Stimulated activated CD4-positive, alpha-beta T cell treated with anti-CD3 and anti-CD28 coated beads, Interleukin-1b, Interleukin-23, amount 100 ng/mL, for 48 hours (primary cell): ENCODE measurements around the gene KPNA5.
"Not testable (repeated sequence)": the region's sequence is repeated elsewhere in the genome, so short reads cannot be mapped to it uniquely, and the experiment has no call there.

Experiments
- DNase-seq: peaks from one replicate; pipeline ENCODE4 v3.0.0-alpha.2; 2020

KPNA5 gene

GRCh38 chr6:116680880-116681672, at the start of gene KPNA5:
Gene KPNA5 (plus strand): TSS chr6:116681211. CDS start chr6:116681335, 124 bp downstream.
- DNase-seq: peak; percentile 94

GRCh38 chr6:116631379-116631990, 49.5 kb upstream of the KPNA5 start:
- no peak for DNase-seq

- no peak for DNase-seq
These were observed 47.3 kb upstream of the KPNA5 start for GRCh38 chr6:116633685-116634084.

- no peak for DNase-seq
These were observed 32.9 kb upstream of the KPNA5 start for GRCh38 chr6:116648156-116648555.

- no peak for DNase-seq
These were observed 31.9 kb upstream of the KPNA5 start for GRCh38 chr6:116649129-116649528.

GRCh38 chr6:116651916-116652315, 29.1 kb upstream of the KPNA5 start:
- DNase-seq: no peak

- no peak for DNase-seq
These were observed 19.4 kb upstream of the KPNA5 start for GRCh38 chr6:116661594-116661993.

DNA sequence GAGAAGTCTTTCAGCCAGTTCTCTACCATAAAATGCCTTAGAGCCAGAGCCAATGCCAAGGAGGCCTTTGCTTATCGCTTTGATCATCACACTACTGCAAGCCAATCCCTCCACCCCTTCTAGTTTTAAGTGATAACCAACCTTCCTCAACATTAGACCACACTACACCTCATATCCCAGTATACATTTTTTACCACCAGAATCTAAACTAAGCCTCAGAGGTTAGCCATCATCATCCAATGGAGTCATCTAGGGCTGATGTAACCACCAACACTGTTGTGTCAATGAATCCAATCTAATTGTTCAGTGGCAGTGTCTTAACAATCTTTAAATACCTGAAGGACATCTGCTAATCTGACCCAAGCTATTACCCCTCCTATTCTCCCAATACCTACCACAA, 18.8 kb upstream of the KPNA5 start:
- no peak for DNase-seq

- DNase-seq: no peak
These were observed 17.7 kb upstream of the KPNA5 start for GRCh38 chr6:116663308-116663707.

GRCh38 chr6:116664169-116664568, 16.8 kb upstream of the KPNA5 start:
- not testable (repeated sequence) for DNase-seq

GRCh38 chr6:116665464-116665863, 15.5 kb upstream of the KPNA5 start:
- no peak for DNase-seq

- no peak for DNase-seq
These were observed 14.1 kb upstream of the KPNA5 start for GRCh38 chr6:116666869-116667268.

DNA sequence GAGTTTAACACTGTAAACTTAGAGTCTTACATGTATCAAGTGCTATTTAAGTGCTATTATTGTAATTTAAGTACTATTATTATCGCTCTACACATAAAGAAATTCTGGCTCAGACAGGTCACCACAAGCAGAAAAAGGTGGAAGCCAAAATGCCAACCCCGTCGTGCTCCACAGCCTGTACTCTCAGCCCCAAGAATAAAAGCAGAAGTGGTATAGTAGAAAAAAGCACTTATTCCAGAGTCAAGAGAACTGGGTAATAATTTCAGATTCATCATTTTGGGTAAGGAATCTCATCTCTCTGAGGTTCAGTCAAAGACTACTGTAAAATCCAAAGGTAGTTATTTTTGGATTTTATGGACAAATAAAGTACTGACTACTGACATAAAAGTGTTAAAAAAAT, 13.4 kb upstream of the KPNA5 start:
- DNase-seq: no peak

DNA sequence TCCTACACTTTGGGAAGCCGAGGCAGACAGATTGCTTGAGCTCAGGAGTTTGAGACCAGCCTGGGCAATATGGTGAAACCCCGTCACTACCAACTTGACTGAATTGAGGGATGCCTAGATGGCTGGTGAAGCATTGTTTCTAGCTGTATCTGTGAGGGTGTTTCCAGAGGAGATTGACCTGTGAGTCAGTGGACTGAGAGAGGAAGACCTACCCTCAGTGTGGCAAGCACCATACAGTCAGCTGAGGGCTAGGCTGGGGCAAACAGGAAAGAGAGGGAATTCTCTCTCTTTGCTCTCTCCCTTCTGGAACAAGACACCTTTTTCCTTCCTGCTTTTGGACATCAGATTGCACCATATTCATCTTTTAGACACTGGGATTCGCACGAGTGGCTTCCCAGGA, 8.7 kb upstream of the KPNA5 start:
- no peak for DNase-seq

DNA sequence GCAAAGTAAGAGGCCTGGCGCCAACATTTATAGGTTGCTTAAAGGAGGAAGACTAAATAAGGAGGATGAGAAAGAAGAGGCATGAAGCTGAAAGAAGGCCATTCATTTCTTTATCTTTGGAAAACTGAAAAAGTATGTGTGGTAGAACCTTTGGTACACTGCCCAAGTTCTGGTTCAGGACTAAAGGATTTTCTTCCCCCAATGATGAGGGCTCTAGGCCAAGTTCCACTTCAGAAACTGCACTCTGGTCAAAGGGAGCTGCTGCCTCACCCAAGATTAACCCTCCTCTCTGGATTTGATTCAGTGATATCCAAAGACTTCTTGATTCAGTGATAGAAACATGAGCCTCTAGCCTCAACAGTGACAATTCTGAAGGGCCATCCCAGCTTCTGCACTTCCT, 5.0 kb upstream of the KPNA5 start:
- DNase-seq: no peak

- peak; percentile 19 for DNase-seq
These were observed 1.3 kb downstream of the KPNA5 start for GRCh38 chr6:116682334-116682712.

GRCh38 chr6:116685437-116685993, 4.5 kb downstream of the KPNA5 start:
- DNase-seq: no peak

- DNase-seq: not testable (repeated sequence)
These were observed 5.6 kb downstream of the KPNA5 start for GRCh38 chr6:116686475-116687101.

DNA sequence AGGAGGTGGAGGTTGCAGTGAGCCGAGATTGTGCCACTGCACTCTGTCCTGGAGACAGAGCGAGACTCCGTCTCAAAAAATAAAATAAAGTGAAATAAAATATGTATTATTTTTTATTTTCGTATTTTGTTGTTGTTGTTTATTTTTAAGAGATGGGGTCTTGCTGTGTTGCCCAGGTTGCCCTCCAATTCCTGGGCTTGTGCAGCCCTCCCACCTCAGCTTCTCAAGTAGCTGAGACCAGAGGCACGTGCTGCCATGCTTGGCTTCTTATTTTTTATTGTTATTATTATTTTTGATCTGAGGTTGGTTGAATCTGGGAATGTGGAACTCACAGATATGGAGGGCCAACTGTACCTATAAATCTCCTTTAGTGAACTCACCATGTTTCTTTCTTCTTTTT, 10.1 kb downstream of the KPNA5 start:
- DNase-seq: no peak

DNA sequence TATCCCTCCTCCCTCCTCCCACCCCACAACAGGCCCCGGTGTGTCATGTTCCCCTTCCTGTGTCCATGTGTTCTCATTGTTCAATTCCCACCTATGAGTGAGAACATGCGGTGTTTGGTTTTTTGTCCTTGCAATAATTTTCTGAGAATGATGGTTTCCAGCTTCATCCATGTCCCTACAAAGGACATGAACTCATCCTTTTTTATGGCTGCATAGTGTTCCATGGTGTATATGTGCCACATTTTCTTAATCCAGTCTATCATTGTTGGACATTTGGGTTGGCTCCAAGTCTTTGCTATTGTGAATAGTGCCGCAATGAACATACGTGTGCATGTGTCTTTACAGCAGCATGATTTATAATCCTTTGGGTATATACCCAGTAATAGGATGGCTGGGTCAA, 11.9 kb downstream of the KPNA5 start:
- not testable (repeated sequence) for DNase-seq

GRCh38 chr6:116693275-116693674, 12.3 kb downstream of the KPNA5 start:
- not testable (repeated sequence) for DNase-seq

DNA sequence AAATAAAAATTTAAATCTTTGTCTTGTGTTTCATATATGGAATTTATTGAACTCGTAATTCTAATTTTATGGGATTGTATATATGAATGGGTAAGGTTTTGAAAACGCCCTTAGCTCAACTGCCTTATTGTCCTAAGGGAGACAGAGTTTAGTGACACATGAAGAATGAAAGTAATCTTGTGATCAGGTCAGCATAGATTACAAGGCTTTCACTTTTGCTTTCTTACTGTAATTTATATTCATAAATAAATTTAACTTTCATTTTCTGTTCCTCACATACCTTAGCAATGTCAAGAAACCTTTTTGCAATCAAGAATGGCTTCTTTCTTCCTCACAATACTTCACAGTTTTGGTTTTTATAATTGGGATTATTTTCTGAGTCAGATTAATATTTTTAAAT, 14.4 kb downstream of the KPNA5 start:
- no peak for DNase-seq

- no peak for DNase-seq
These were observed 16.5 kb downstream of the KPNA5 start for GRCh38 chr6:116697480-116697879.

- not testable (repeated sequence) for DNase-seq
These were observed 22.9 kb downstream of the KPNA5 start for GRCh38 chr6:116703888-116704287.
